Measurements from ENCODE around the gene TENM3. TPM values are rescaled to one million over a fixed set of nuclear protein-coding genes. Genes with fewer than 3 reads are reported as not detected.

TENM3 gene
- total RNA-seq, 2 experiments from 2014 or later = not detected

GRCh38 chr4:182600093-182600492 lies 356.9 kb downstream of the TENM3 start:
- Mint-ChIP-seq H3K27me3 (no peaks in the 10 kb centered on the region), H3K36me3 (ENCODE audit: low read depth) (no peaks in the 10 kb centered on the region), H3K4me1 (ENCODE audit: low read depth) (no peaks in the 10 kb centered on the region), H3K9me3 (no peaks in the 10 kb centered on the region), H3K4me3 (no peak overlapping the region), H3K27ac (no peak overlapping the region)
- no peak overlapping the region for H3K4me3 ChIP-seq (ENCODE audit: low read length)
- no peak for DNase-seq
- H3K27ac ChIP-seq (ENCODE audit: low read depth in 1 of 2, low read length in 2 of 2) = no peak overlapping the region
- TF ChIP-seq CTCF (IDR thresholded peaks at IDR 0.05) = no peak
- no peaks in the 10 kb centered on the region for H3K9me3 ChIP-seq (ENCODE audit: control insufficient read depth in 1 of 2, insufficient read depth in 1 of 2, low read length in 2 of 2)
- H3K4me1 ChIP-seq (ENCODE audit: insufficient read depth, low read length) = no peaks in the 10 kb centered on the region
- ChIA-PET POLR2A (no interaction called here), CTCF (no interaction called here)
- no peaks in the 10 kb centered on the region for H3K36me3 ChIP-seq (ENCODE audit: insufficient read depth, low read length)
- no peaks in the 10 kb centered on the region for H3K27me3 ChIP-seq (ENCODE audit: control insufficient read depth in 1 of 2, insufficient read depth in 2 of 2, low read length in 2 of 2)
- intact Hi-C loops (cut with DNase I, micrococcal nuclease) = no loop called here
- no peak for ATAC-seq (ENCODE audit: poor library complexity)

- H3K4me1 ChIP-seq (ENCODE audit: insufficient read depth, low read length) = no peaks in the 10 kb centered on the region
These were observed 357.7 kb downstream of the TENM3 start for GRCh38 chr4:182600856-182601255.

GRCh38 chr4:182604161-182604622 lies 361.0 kb downstream of the TENM3 start:
- H3K9me3 ChIP-seq (ENCODE audit: control insufficient read depth in 1 of 2, insufficient read depth in 1 of 2, low read length in 2 of 2) = peaks cover 0 to 6% of the 10 kb centered on the region in 2 experiments
- ChIA-PET CTCF (interaction anchor here (0.7 to 0.9 kb wide), 2 partner anchors 10 to 15 kb away, joined by 3 to 4 read pairs; no protein-coding TSS in a partner anchor), POLR2A (no interaction called here)
- no peak overlapping the region for H3K27ac ChIP-seq (ENCODE audit: low read depth in 1 of 2, low read length in 2 of 2)
- H3K27me3 ChIP-seq (ENCODE audit: control insufficient read depth in 1 of 2, insufficient read depth in 2 of 2, low read length in 2 of 2) = no peaks in the 10 kb centered on the region
- no peaks in the 10 kb centered on the region for H3K4me1 ChIP-seq (ENCODE audit: insufficient read depth, low read length)
- intact Hi-C loops (cut with DNase I, micrococcal nuclease) = no loop called here
- H3K27ac Mint-ChIP-seq = no peak overlapping the region
- no peak for ATAC-seq (ENCODE audit: poor library complexity)
- H3K36me3 Mint-ChIP-seq (ENCODE audit: low read depth) = no peaks in the 10 kb centered on the region
- H3K27me3 Mint-ChIP-seq = no peaks in the 10 kb centered on the region
- H3K4me3 Mint-ChIP-seq = no peak overlapping the region
- H3K4me1 Mint-ChIP-seq (ENCODE audit: low read depth) = no peaks in the 10 kb centered on the region
- H3K4me3 ChIP-seq (ENCODE audit: low read length) = no peak overlapping the region
- no peaks in the 10 kb centered on the region for H3K9me3 Mint-ChIP-seq
- no peak for TF ChIP-seq CTCF (IDR thresholded peaks at IDR 0.05)
- no peak for DNase-seq
- H3K36me3 ChIP-seq (ENCODE audit: insufficient read depth, low read length) = no peaks in the 10 kb centered on the region

More at GRCh38 chr4:182600856-182601255, 357.7 kb downstream of the TENM3 start:
- ChIA-PET POLR2A (no interaction called here), CTCF (interaction anchor here (1.3 kb wide), 1 partner anchor 10 kb away, joined by 3 read pairs; no protein-coding TSS in a partner anchor)
- Mint-ChIP-seq H3K27ac (no peak overlapping the region), H3K36me3 (ENCODE audit: low read depth) (no peaks in the 10 kb centered on the region), H3K4me1 (ENCODE audit: low read depth) (no peaks in the 10 kb centered on the region), H3K4me3 (no peak overlapping the region), H3K27me3 (no peaks in the 10 kb centered on the region), H3K9me3 (no peaks in the 10 kb centered on the region)
- H3K4me3 ChIP-seq (ENCODE audit: low read length) = no peak overlapping the region
- no peak overlapping the region for H3K27ac ChIP-seq (ENCODE audit: low read depth in 1 of 2, low read length in 2 of 2)
- no peaks in the 10 kb centered on the region for H3K36me3 ChIP-seq (ENCODE audit: insufficient read depth, low read length)
- H3K9me3 ChIP-seq (ENCODE audit: control insufficient read depth in 1 of 2, insufficient read depth in 1 of 2, low read length in 2 of 2) = no peaks in the 10 kb centered on the region
- ATAC-seq (ENCODE audit: poor library complexity) (no peak), DNase-seq (no peak)
- TF ChIP-seq CTCF (IDR thresholded peaks at IDR 0.05) = no peak
- intact Hi-C loops (cut with DNase I, micrococcal nuclease) = no loop called here
- H3K27me3 ChIP-seq (ENCODE audit: control insufficient read depth in 1 of 2, insufficient read depth in 2 of 2, low read length in 2 of 2) = no peaks in the 10 kb centered on the region
